AG09319 (cell line): Measurements from ENCODE around the gene CPTP.

Experiments
- DNase-seq: peaks from one replicate; pipeline ENCODE4 v3.0.0-alpha.2; 2010; ENCODE audit warnings: low read depth; ENCODE audit errors: extremely low read depth
- CTCF ChIP-seq: IDR thresholded peaks from 2 replicates; pipeline ENCODE4 v1.5.1; 2011; ENCODE audit warnings: low read depth, mild to moderate bottlenecking, inconsistent platforms, low read length, moderate library complexity

The CPTP gene

GRCh38 chr1:1304331-1305299 lies 20.0 kb upstream of the CPTP start:
- TF ChIP-seq CTCF = no peak
- DNase-seq = peak; percentile 31

GRCh38 chr1:1305300-1306069 lies 19.1 kb upstream of the CPTP start:
- peak; percentile 32 for DNase-seq
- no peak for TF ChIP-seq CTCF

- TF ChIP-seq CTCF = peak; percentile 23
- DNase-seq = no peak
These were observed 18.4 kb upstream of the CPTP start for GRCh38 chr1:1306070-1306660.

- no peak for TF ChIP-seq CTCF
These were observed 17.8 kb upstream of the CPTP start for GRCh38 chr1:1306661-1307260.

GRCh38 chr1:1307261-1307922 lies 17.2 kb upstream of the CPTP start:
- TF ChIP-seq CTCF = no peak
- DNase-seq = no peak

More at GRCh38 chr1:1306661-1307260, 17.8 kb upstream of the CPTP start:
- DNase-seq = no peak

- no peak for TF ChIP-seq CTCF
- peak; percentile 81 for DNase-seq
These were observed 16.5 kb upstream of the CPTP start, which contains the start of the genes ACAP3 and PUSL1 for GRCh38 chr1:1307923-1308755. Gene ACAP3, minus strand, starts transcription at chr1:1307930. Its CDS starts 115 bp downstream, at chr1:1307815. Gene PUSL1, plus strand, starts transcription at chr1:1308597. Its CDS starts 47 bp downstream, at chr1:1308644.
